ENCODE data around the gene CITED4. TPM values are rescaled to one million over a fixed set of nuclear protein-coding genes. Genes with fewer than 3 reads are reported as not detected.

Gene CITED4
- total and polyA plus RNA-seq, 9 of the 15 experiments (the other 6 are each of a cell fraction or from before 2014, with no cell fraction given), result 0.11 to 1.2 (median 0.17) TPM; not detected in 2

- TF ChIP-seq RREB1 (CRISPR knock-in tag; IDR thresholded peaks at IDR 0.05), result no peak
- no peak for TF ChIP-seq ATF2 (CRISPR knock-in tag; IDR thresholded peaks at IDR 0.05)
- peak; percentile 35; the same call in 1 of the 2 replicates for TF ChIP-seq MAFK (IDR thresholded peaks at IDR 0.05; ENCODE audit: low read length)
- no peak for TF ChIP-seq ZNF655 (CRISPR knock-in tag; IDR thresholded peaks at IDR 0.05)
- TF ChIP-seq SREBF1 (IDR thresholded peaks at IDR 0.05; ENCODE audit: borderline replicate concordance, low read depth, low read length), result 0 out of 2 replicates have a peak, but pooled peaks have one; percentile 13
- no peak for TF ChIP-seq ERF (CRISPR knock-in tag; IDR thresholded peaks at IDR 0.05)
- no peak for TF ChIP-seq MLX (CRISPR knock-in tag; conservative IDR thresholded peaks at IDR 0.05)
- TF ChIP-seq SLC30A9 (CRISPR knock-in tag; IDR thresholded peaks at IDR 0.05), result no peak
- peak; percentile 98 for TF ChIP-seq ZNF395 (CRISPR knock-in tag; IDR thresholded peaks at IDR 0.05)
- TF ChIP-seq PRMT5 (CRISPR knock-in tag; IDR thresholded peaks at IDR 0.05), result no peak
- no peak for TF ChIP-seq ZFPM2 (CRISPR knock-in tag; IDR thresholded peaks at IDR 0.05)
- peak; percentile 96 for TF ChIP-seq STAT5A (IDR thresholded peaks at IDR 0.05; ENCODE audit: borderline replicate concordance, low read length)
- no peak for TF ChIP-seq CBX5 (IDR thresholded peaks at IDR 0.05; ENCODE audit: borderline replicate concordance, low read depth)
- no peak for TF ChIP-seq HOMEZ (CRISPR knock-in tag; IDR thresholded peaks at IDR 0.05)
Observed at GRCh38 chr1:40820911-40821693, 41.1 kb downstream of the CITED4 start (continued).

Data from K562 (cell line).